ENCODE measurements around the gene THOC1. TPM values are rescaled to one million over a fixed set of nuclear protein-coding genes. Genes with fewer than 3 reads are reported as not detected.

Gene THOC1
- total and polyA plus RNA-seq, 2 donors (not counting 1 experiment from before 2014, with no cell fraction given): 18.3 to 78.7 TPM

GRCh38 chr18:210733-211132 is 57.1 kb downstream of the THOC1 start:
- POLR2A ChIA-PET: no interaction called here
- intact Hi-C loops (cut with micrococcal nuclease): no loop called here

DNA sequence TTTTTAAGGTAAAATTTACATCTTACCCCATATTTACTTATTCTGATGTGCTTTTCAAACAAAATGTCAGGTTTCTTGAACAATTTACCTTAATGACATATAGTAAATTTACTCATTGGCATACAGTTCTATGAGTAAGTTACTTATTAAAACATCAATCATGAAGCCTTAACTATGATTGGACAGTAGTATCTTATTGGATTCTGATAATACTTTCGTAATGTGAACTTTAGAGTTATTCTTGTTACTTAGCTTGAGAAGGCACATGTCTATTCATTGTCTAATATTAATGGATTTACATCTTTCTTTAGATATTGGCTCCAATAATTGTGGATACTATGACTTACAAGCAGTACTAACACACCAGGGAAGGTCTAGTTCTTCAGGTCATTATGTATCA is 57.8 kb downstream of the THOC1 start:
- no CpG with 5 or more reads among the region's 1 CpG for WGBS (ENCODE audit: insufficient coverage)
- ChIA-PET CTCF (no interaction called here), POLR2A (no interaction called here)
- Histone ChIP-seq H3K36me3 (replicated peaks in 1 of 2; ENCODE audit: control extremely low read depth in 1 of 2, control insufficient read depth in 1 of 2, extremely low read depth in 1 of 2, insufficient read depth in 2 of 2, low read length in 1 of 2) (peaks cover 3 to 66% of the 10 kb centered on the region in 2 experiments), H3K9me3 (ENCODE audit: control extremely low read depth in 1 of 3, control insufficient read depth in 2 of 3, insufficient read depth in 1 of 3, low read length in 2 of 3) (no peaks in the 10 kb centered on the region), H3K4me2 (replicated peaks; ENCODE audit: low read depth, low read length, poor library complexity, severe bottlenecking) (no peak overlapping the region), H3K4me3 (ENCODE audit: control extremely low read depth in 1 of 5, extremely low read depth in 1 of 5, insufficient read depth in 1 of 5, low read depth in 2 of 5, low read length in 4 of 5) (no peak overlapping the region), H3K79me2 (ENCODE audit: control insufficient read depth, insufficient read depth, low read length) (no peaks in the 10 kb centered on the region), H3K9ac (ENCODE audit: low read length) (no peak overlapping the region), H3K27me3 (replicated peaks in 1 of 4; ENCODE audit: control extremely low read depth in 1 of 4, control insufficient read depth in 3 of 4, insufficient read depth in 4 of 4, low read length in 3 of 4) (no peaks in the 10 kb centered on the region), H3K4me1 (ENCODE audit: control insufficient read depth in 2 of 2, insufficient read depth in 2 of 2, low read length in 2 of 2) (no peaks in the 10 kb centered on the region), H4K20me1 (ENCODE audit: control insufficient read depth, insufficient read depth, low read length, poor library complexity, severe bottlenecking) (no peaks in the 10 kb centered on the region), H3K27ac (ENCODE audit: low read length in 2 of 2) (no peak overlapping the region), H2AFZ (ENCODE audit: insufficient read depth, low read depth, low read length, poor library complexity, severe bottlenecking) (no peak overlapping the region)
- ATAC-seq (ENCODE audit: low read depth): no peak
- H3K4me3 Mint-ChIP-seq: no peak overlapping the region
- intact Hi-C loops (cut with micrococcal nuclease): no loop called here
- no peaks in the 10 kb centered on the region for H3K4me1 Mint-ChIP-seq
- no peak overlapping the region for H3K27ac Mint-ChIP-seq
- no peaks in the 10 kb centered on the region for H3K27me3 Mint-ChIP-seq
- H3K9me3 Mint-ChIP-seq (ENCODE audit: insufficient read depth): no peaks in the 10 kb centered on the region
- TF ChIP-seq EZH2 (IDR thresholded peaks at IDR 0.05; ENCODE audit: borderline replicate concordance, insufficient read depth, low read depth, low read length, poor library complexity, severe bottlenecking): no peak
- TF ChIP-seq, protein P1, sequence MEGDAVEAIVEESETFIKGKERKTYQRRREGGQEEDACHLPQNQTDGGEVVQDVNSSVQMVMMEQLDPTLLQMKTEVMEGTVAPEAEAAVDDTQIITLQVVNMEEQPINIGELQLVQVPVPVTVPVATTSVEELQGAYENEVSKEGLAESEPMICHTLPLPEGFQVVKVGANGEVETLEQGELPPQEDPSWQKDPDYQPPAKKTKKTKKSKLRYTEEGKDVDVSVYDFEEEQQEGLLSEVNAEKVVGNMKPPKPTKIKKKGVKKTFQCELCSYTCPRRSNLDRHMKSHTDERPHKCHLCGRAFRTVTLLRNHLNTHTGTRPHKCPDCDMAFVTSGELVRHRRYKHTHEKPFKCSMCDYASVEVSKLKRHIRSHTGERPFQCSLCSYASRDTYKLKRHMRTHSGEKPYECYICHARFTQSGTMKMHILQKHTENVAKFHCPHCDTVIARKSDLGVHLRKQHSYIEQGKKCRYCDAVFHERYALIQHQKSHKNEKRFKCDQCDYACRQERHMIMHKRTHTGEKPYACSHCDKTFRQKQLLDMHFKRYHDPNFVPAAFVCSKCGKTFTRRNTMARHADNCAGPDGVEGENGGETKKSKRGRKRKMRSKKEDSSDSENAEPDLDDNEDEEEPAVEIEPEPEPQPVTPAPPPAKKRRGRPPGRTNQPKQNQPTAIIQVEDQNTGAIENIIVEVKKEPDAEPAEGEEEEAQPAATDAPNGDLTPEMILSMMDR (IDR thresholded peaks at IDR 0.05): no peak
- DNase-seq: no peak

More at GRCh38 chr18:210733-211132, 57.1 kb downstream of the THOC1 start:
- Histone ChIP-seq H3K4me2 (replicated peaks; ENCODE audit: low read depth, low read length, poor library complexity, severe bottlenecking) (no peak overlapping the region), H3K79me2 (ENCODE audit: control insufficient read depth, insufficient read depth, low read length) (no peaks in the 10 kb centered on the region), H3K9me3 (ENCODE audit: control extremely low read depth in 1 of 3, control insufficient read depth in 2 of 3, insufficient read depth in 1 of 3, low read length in 2 of 3) (no peaks in the 10 kb centered on the region), H2AFZ (ENCODE audit: insufficient read depth, low read depth, low read length, poor library complexity, severe bottlenecking) (no peak overlapping the region), H3K9ac (ENCODE audit: low read length) (no peak overlapping the region), H3K4me3 (ENCODE audit: control extremely low read depth in 1 of 5, extremely low read depth in 1 of 5, insufficient read depth in 1 of 5, low read depth in 2 of 5, low read length in 4 of 5) (no peak overlapping the region), H3K27me3 (replicated peaks in 1 of 4; ENCODE audit: control extremely low read depth in 1 of 4, control insufficient read depth in 3 of 4, insufficient read depth in 4 of 4, low read length in 3 of 4) (no peaks in the 10 kb centered on the region), H4K20me1 (ENCODE audit: control insufficient read depth, insufficient read depth, low read length, poor library complexity, severe bottlenecking) (no peaks in the 10 kb centered on the region), H3K36me3 (replicated peaks in 1 of 2; ENCODE audit: control extremely low read depth in 1 of 2, control insufficient read depth in 1 of 2, extremely low read depth in 1 of 2, insufficient read depth in 2 of 2, low read length in 1 of 2) (peaks cover 3 to 66% of the 10 kb centered on the region in 2 experiments), H3K27ac (ENCODE audit: low read length in 2 of 2) (no peak overlapping the region), H3K4me1 (ENCODE audit: control insufficient read depth in 2 of 2, insufficient read depth in 2 of 2, low read length in 2 of 2) (no peaks in the 10 kb centered on the region)
- ATAC-seq (ENCODE audit: low read depth) (no peak), DNase-seq (no peak)
- no peaks in the 10 kb centered on the region for H3K4me1 Mint-ChIP-seq
- no peaks in the 10 kb centered on the region for H3K9me3 Mint-ChIP-seq (ENCODE audit: insufficient read depth)
- H3K4me3 Mint-ChIP-seq: no peak overlapping the region
- TF ChIP-seq EZH2 (IDR thresholded peaks at IDR 0.05; ENCODE audit: borderline replicate concordance, insufficient read depth, low read depth, low read length, poor library complexity, severe bottlenecking): no peak
- TF ChIP-seq, protein P1 (IDR thresholded peaks at IDR 0.05): no peak
- H3K27ac Mint-ChIP-seq: no peak overlapping the region
- CTCF ChIA-PET: no interaction called here
- WGBS (ENCODE audit: insufficient coverage): 100% methylated on average over 1 of the region's 4 CpGs
- no peaks in the 10 kb centered on the region for H3K27me3 Mint-ChIP-seq
